B cell (primary cell): ENCODE measurements around the gene RASAL3.
A peak's percentile ranks its signal among the peaks of the same experiment; 100 is the strongest.

Experiments
- CTCF ChIP-seq: fragments of 200-600 bp; IDR thresholded peaks from one replicate; pipeline ENCODE4 v1.8.0; 2022; ENCODE audit warnings: antibody characterized with exemption, mild to moderate bottlenecking
- EZH2 ChIP-seq: IDR thresholded peaks from 2 replicates; pipeline ENCODE4 v1.6.1; 2012; ENCODE audit warnings: borderline replicate concordance, low read depth, mild to moderate bottlenecking, moderate library complexity, low read length; ENCODE audit not compliant: insufficient read depth, poor library complexity, severe bottlenecking

- TF ChIP-seq CTCF (peak; percentile 87), EZH2 (no peak)
Observed at GRCh38 chr19:15418579-15419412, 45.5 kb downstream of the RASAL3 start, which contains the start of gene AKAP8L.
